Natural killer cell (primary cell): ENCODE measurements around the gene DEPDC1B. TPM values are rescaled to one million over a fixed set of nuclear protein-coding genes. Genes with fewer than 3 reads are reported as not detected.
"Not testable (repeated sequence)": the region's sequence is repeated elsewhere in the genome, so short reads cannot be mapped to it uniquely, and the experiment has no call there.

Experiments
- ATAC-seq, 3 donors: fragments of 150-1000 bp in 2 of 3; fragments of 200-7000 bp in 1 of 3; cut with Tn5 transposase; 1 replicate in 1 of 3; 2 replicates in 2 of 3; pipeline ENCODE4 v1.10.0; 2021; ENCODE audit warnings: mild to moderate bottlenecking in 2 of 3, moderate library complexity in 2 of 3
- DNase-seq, 2 donors: peaks; one replicate each; pipeline versions ENCODE4 v3.0.0 to v3.0.0-alpha.2; 2013 to 2021; ENCODE audit warnings: mixed read lengths in 1 of 2
- H3K27ac ChIP-seq: one replicate; pipeline ENCODE4 v1.5.1; 2013; ENCODE audit warnings: mild to moderate bottlenecking, low read length
- H3K27me3 ChIP-seq: one replicate; pipeline ENCODE4 v1.6.1; 2013; ENCODE audit warnings: low read length; ENCODE audit not compliant: control insufficient read depth, insufficient read depth
- H3K36me3 ChIP-seq: one replicate; pipeline ENCODE4 v1.6.1; 2013; ENCODE audit warnings: low read length; ENCODE audit not compliant: control insufficient read depth, insufficient read depth
- H3K4me1 ChIP-seq: one replicate; pipeline ENCODE4 v1.6.1; 2013; ENCODE audit warnings: low read length; ENCODE audit not compliant: control insufficient read depth, insufficient read depth
- H3K4me3 ChIP-seq: one replicate; pipeline ENCODE4 v1.5.1; 2013; ENCODE audit warnings: low read length
- H3K9me3 ChIP-seq: one replicate; pipeline ENCODE4 v1.6.1; 2013; ENCODE audit warnings: low read length; ENCODE audit not compliant: control insufficient read depth, insufficient read depth
- H3K27ac Mint-ChIP-seq, 2 donors: one replicate each; pipeline ENCODE4 v1.8.0; 2022; ENCODE audit warnings: mild to moderate bottlenecking in 2 of 2, mixed read lengths in 2 of 2, moderate library complexity in 1 of 2
- H3K27me3 Mint-ChIP-seq, 2 donors: one replicate each; pipeline ENCODE4 v1.8.0; 2022; ENCODE audit warnings: low read depth in 2 of 2, mixed read lengths in 2 of 2
- H3K36me3 Mint-ChIP-seq: one replicate; pipeline ENCODE4 v1.8.0; 2022; ENCODE audit warnings: mixed read lengths
- H3K4me1 Mint-ChIP-seq, 2 donors: one replicate each; pipeline ENCODE4 v1.8.0; 2022; ENCODE audit warnings: mixed read lengths in 2 of 2
- H3K4me3 Mint-ChIP-seq: one replicate; pipeline ENCODE4 v1.8.0; 2022; ENCODE audit warnings: mild to moderate bottlenecking, moderate library complexity, mixed read lengths
- H3K9me3 Mint-ChIP-seq, 2 donors: one replicate each; pipeline ENCODE4 v1.8.0; 2022; ENCODE audit warnings: mixed read lengths in 2 of 2
- CTCF ChIP-seq: fragments of 200-600 bp; IDR thresholded peaks from one replicate; pipeline ENCODE4 v1.8.0; 2022; ENCODE audit warnings: antibody characterized with exemption
- WGBS: methylation state at CpG from one replicate; pipeline ENCODE4 v1.1.7; 2013; ENCODE audit warnings: missing lambda C conversion rate; ENCODE audit not compliant: insufficient coverage; 5-methylcytosine and 5-hydroxymethylcytosine counted together
- intact Hi-C: fragments of 100-400 bp; cut with micrococcal nuclease; formaldehyde crosslinking; loops from one replicate; pipeline ENCODE4 v1.14.2; 2022
- total RNA-seq, 4 donors: library from RNA; stranded (reverse); fragments of 120-200 nt in 1 of 4; gene quantifications; one replicate each; pipeline versions ENCODE4 v1.2.3 to v1.2.4, GENCODE V29; 2013 to 2022

DEPDC1B gene
- total RNA-seq, 3 donors from 2014 or later (not counting 1 experiment from before 2014, with no cell fraction given): 1.2 to 1.3 (median 1.2) TPM

DNA sequence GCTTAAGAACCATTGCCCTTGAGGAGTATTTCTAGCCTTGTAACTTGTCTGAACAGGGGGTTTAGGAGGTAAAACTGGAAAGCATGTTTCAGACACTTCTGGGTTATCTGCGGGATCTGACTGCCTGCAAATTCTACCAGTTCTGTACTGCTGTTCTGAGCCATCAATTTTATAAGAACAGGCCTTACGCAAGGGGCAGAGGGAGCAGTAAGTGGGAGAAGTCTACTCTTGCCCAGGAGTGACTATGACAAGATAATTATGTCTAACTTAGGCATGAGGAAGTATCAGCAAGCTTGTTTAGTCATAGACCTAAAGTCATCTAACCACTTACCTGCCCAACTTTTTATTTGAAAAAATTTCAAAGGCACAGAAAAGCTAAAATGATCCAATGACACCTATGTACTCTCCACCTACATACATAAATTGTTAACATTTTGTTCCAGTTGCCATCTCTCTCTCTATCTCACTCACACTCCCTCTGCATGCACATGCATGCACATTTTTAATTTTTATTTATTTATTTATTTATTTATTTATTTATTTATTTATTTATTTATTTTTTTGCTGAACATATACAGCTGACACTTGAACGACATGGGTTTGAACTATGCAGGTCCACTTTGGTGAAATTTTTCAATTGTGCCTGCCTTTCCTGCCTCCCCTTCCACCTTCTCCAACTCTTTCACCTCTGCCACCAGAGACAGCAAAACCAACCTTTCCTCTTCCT, 18.4 kb upstream of the DEPDC1B start:
- no peaks in the 10 kb centered on the region for H3K36me3 Mint-ChIP-seq
- no peak for TF ChIP-seq CTCF
- intact Hi-C loops: no loop called here
- WGBS: 92% methylated on average over 3 of the region's 3 CpGs
- no peaks in the 10 kb centered on the region for H3K4me1 Mint-ChIP-seq
- Histone ChIP-seq H3K4me3 (no peak overlapping the region), H3K27me3 (no peaks in the 10 kb centered on the region), H3K27ac (no peak overlapping the region), H3K36me3 (no peaks in the 10 kb centered on the region), H3K4me1 (no peaks in the 10 kb centered on the region), H3K9me3 (no peaks in the 10 kb centered on the region)
- no peak for DNase-seq
- H3K27me3 Mint-ChIP-seq: peaks cover 23 to 32% of the 10 kb centered on the region in 2 donors
- no peak overlapping the region for H3K4me3 Mint-ChIP-seq
- no peak for ATAC-seq
- no peak overlapping the region for H3K27ac Mint-ChIP-seq
- H3K9me3 Mint-ChIP-seq: peaks cover 0 to 2% of the 10 kb centered on the region in 2 donors

- H3K4me3 Mint-ChIP-seq, H3K36me3 ChIP-seq, ATAC-seq, H3K36me3 Mint-ChIP-seq, H3K4me1 Mint-ChIP-seq, intact Hi-C loops, H3K27ac Mint-ChIP-seq, H3K9me3 ChIP-seq, DNase-seq, H3K4me3 ChIP-seq, H3K27ac ChIP-seq, H3K4me1 ChIP-seq, H3K9me3 Mint-ChIP-seq, H3K27me3 ChIP-seq: not testable (repeated sequence)
- 97% methylated on average over 3 of the region's 3 CpGs for WGBS
- peaks cover 18 to 21% of the 10 kb centered on the region in 2 donors for H3K27me3 Mint-ChIP-seq
Observed at GRCh38 chr5:60715201-60715928, 15.4 kb upstream of the DEPDC1B start.

- TF ChIP-seq CTCF: no peak
- H3K9me3 ChIP-seq: no peaks in the 10 kb centered on the region
- no peak for DNase-seq
- H3K27ac ChIP-seq: no peak overlapping the region
- no peaks in the 10 kb centered on the region for H3K27me3 ChIP-seq
- intact Hi-C loops: no loop called here
- H3K4me3 ChIP-seq: no peak overlapping the region
- H3K27me3 Mint-ChIP-seq: peaks cover 8 to 16% of the 10 kb centered on the region in 2 donors
- ATAC-seq: no peak
- H3K4me1 Mint-ChIP-seq: no peaks in the 10 kb centered on the region
- H3K4me3 Mint-ChIP-seq: no peak overlapping the region
- 89% methylated on average over 5 of the region's 5 CpGs for WGBS
- H3K27ac Mint-ChIP-seq: no peak overlapping the region
- no peaks in the 10 kb centered on the region for H3K4me1 ChIP-seq
- H3K9me3 Mint-ChIP-seq: peaks cover 0 to 2% of the 10 kb centered on the region in 2 donors
- no peaks in the 10 kb centered on the region for H3K36me3 Mint-ChIP-seq
- H3K36me3 ChIP-seq: no peaks in the 10 kb centered on the region
Observed at GRCh38 chr5:60712950-60713349, 13.0 kb upstream of the DEPDC1B start.

- 93% methylated on average over 3 of the region's 3 CpGs for WGBS
- not testable (repeated sequence) for H3K4me1 Mint-ChIP-seq, H3K27ac ChIP-seq
Observed at GRCh38 chr5:60711892-60712291, 11.9 kb upstream of the DEPDC1B start.

More at GRCh38 chr5:60711892-60712291, 11.9 kb upstream of the DEPDC1B start:
- intact Hi-C loops, H3K27ac Mint-ChIP-seq, H3K4me3 ChIP-seq, H3K9me3 ChIP-seq, H3K36me3 Mint-ChIP-seq, H3K9me3 Mint-ChIP-seq, H3K36me3 ChIP-seq, H3K4me1 ChIP-seq, H3K4me3 Mint-ChIP-seq, H3K27me3 ChIP-seq, DNase-seq, ATAC-seq: not testable (repeated sequence)
- H3K27me3 Mint-ChIP-seq: peaks cover 8 to 14% of the 10 kb centered on the region in 2 donors
